NOMO-1 treated with dmso at 0.1 percent for 144 hours (cell line): ENCODE measurements around the gene ACKR4.
"Not testable (repeated sequence)": the region's sequence is repeated elsewhere in the genome, so short reads cannot be mapped to it uniquely, and the experiment has no call there.

Experiments
- DNase-seq: peaks from one replicate; lab custom pipeline; 2025; ENCODE audit not compliant: unreplicated experiment; lab: John Stamatoyannopoulos, UW

ACKR4 gene

GRCh38 chr3:132593947-132594323 lies 3.1 kb upstream of the ACKR4 start:
- no peak for DNase-seq

DNA sequence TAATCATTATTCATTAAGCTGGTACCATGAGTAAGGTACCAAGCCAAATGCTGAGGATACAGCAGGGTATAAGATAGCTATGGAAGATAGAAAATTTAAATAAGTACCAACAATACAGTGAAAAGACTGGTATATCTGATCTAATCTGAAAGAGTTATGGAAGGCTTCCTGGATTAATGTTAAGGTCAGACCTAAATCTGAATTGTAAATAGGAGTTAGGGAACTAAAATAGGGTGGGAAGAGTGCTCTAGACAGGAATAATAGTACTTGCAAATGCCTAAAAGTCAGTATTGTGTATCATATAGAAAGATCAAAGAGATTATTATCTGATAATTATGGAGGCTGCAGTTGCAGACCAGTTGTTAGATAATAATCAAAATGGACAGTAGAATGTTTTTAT lies 2.6 kb upstream of the ACKR4 start:
- DNase-seq: no peak

DNA sequence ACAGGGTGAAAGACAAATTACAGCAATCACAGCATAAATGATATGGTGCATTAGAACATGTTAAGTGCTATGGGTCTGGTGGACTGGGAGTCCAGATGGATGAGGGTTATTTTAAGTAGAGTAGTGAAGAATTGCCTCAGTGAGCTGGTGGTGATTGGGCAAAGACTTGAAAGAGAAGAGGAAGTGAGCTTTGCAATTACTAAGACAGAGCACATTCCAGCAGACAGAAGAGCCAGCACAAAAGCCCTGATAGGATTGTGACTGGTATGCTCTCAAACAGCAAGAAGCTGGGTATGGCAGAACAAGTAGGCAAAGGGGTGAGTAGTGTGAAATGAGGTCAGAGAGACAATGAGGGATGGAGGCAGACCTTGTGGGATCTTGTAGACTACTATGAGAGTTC lies 2.1 kb upstream of the ACKR4 start:
- DNase-seq: peak; percentile 74

DNA sequence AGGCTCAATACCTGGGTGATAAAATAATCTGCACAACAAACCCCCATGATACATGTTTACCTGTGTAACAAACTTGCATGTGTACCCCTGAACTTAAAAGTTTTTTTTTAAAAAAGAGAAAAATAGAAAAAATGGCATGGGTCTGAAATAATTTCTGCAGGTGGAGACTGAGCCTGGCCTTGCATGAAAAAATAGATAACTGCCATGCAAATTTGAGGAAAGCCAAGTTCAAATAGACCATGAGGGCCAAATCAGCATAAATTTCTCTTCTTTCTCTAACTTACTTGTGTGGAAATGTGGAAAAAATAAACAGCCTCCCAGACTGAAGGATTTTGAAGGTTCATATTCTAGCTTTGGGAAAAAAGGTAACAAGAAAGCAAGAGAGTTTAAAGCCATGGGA lies 744 bp upstream of the ACKR4 start:
- no peak for DNase-seq

DNA sequence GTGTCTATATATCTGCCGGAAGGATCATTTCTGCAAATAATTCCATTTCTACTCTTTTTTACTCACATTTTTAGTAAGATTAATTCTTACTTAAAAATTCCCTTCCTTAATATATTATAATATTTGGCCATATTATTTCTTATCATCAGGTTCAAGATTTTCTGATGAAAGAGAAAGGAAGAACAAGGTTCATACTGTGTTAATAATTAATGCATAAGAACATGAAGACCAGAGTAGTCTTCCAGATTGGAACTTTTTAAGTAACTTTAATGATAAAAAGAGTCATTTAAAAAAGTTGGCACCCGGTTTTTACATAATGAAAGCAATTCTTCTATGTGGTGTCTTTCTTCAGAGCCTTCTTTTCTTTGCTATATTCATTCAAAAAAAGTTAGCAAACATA lies 590 bp downstream of the ACKR4 start:
- no peak for DNase-seq

DNA sequence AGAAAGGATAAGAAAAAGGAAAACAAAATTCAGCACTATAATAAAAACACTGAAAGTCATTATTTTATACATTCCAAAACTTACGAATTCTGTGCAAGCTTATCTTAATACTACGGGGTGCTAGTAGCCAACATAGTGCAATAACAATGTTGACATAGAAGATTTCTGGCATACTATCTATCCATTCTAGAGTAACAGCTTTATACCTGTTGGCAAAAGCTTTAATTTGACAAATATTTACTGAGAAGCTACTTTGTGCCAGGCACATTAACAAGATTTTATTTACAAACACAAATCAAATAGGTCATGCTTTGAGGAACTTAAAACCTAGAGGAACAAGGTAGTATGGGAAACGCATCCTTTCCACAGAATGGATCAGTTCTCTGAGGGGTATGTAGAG lies 1.1 kb downstream of the ACKR4 start:
- no peak for DNase-seq

DNA sequence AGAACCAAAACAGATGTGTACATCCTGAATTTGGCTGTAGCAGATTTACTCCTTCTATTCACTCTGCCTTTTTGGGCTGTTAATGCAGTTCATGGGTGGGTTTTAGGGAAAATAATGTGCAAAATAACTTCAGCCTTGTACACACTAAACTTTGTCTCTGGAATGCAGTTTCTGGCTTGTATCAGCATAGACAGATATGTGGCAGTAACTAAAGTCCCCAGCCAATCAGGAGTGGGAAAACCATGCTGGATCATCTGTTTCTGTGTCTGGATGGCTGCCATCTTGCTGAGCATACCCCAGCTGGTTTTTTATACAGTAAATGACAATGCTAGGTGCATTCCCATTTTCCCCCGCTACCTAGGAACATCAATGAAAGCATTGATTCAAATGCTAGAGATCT lies 3.5 kb downstream of the ACKR4 start:
- DNase-seq: not testable (repeated sequence)

- no peak for DNase-seq
These were observed 8.3 kb downstream of the ACKR4 start for GRCh38 chr3:132605374-132605792.

DNA sequence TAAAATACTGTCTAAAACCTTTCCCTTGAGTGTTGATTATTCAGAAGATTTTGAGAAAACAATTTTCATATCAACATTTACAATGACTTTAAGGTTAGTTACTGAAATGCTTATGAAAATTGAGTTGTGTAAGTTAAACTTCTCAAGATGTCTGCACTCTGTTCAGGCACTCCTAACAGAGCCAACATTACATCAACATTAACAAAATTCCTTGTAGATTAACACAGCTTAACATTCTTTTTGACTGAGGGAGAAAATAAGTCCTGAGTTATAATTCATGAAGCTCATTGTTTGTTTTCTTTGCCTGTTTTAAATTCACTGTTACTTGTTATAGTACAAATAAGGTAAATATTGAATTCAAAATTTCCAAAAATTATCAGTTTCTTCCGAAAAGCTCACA lies 9.0 kb downstream of the ACKR4 start:
- DNase-seq: no peak

- not testable (repeated sequence) for DNase-seq
These were observed 9.6 kb downstream of the ACKR4 start for GRCh38 chr3:132606620-132607019.

GRCh38 chr3:132615301-132615700 lies 18.2 kb downstream of the ACKR4 start:
- not testable (repeated sequence) for DNase-seq

DNA sequence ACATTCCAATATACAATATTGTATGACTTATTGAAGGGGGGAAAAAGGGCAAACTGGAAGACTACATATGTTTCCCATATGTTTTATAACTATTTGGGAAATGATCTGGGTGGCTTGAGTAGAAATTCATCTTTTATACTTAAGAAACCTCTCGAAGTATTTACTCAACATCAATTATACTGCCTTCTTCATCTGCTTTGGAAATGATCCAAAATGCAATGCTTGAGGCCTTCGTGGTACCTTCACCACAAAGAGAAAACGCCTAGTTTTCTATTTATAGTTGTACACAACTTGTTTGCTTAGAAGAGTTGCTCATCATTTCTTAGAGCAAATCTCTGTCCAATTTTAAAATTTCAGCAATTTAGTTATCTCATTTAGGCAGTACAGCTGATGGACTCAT lies 18.8 kb downstream of the ACKR4 start:
- no peak for DNase-seq

DNA sequence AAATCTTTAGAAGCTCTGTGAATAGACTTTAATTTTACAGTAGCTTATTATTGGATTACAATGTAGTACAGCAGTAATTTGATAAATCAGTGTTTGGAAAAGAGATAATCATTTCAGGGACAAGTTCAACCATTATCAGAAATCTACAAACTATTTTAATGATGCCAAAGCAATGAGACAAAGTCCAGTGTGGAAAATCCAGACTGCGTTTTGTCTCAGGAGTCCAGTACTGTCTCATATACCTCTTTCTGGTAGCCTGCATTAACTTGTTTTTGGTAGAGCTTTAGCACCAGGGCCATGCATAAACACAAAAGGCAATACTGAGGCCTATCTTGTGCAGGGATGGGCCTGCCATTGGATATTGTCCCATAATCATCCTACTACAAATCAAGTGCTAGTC lies 19.7 kb downstream of the ACKR4 start:
- DNase-seq: no peak

- DNase-seq: no peak
These were observed 25.1 kb downstream of the ACKR4 start for GRCh38 chr3:132622148-132622547.

GRCh38 chr3:132622761-132623160 lies 25.7 kb downstream of the ACKR4 start:
- no peak for DNase-seq

- no peak for DNase-seq
These were observed 26.6 kb downstream of the ACKR4 start for GRCh38 chr3:132623646-132624045.

DNA sequence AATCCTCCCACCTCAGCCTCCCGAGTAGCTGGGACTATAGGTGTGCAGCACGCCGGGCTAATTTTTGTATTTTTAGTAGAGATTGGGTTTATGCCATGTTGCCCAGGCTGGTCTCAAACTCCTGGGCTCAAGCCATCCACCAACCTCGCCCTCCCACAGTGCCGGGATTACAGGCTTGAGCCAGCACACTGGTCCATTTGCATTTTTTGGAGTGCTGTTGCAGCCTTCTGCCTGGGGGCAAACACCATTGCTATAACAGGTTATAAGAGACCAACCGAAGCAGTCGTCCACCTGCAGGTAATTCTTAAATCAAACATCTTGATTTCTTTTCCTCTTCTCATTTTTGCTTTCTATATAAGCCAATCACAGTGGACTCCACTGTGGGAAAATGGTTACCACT lies 27.7 kb downstream of the ACKR4 start:
- DNase-seq: no peak

DNA sequence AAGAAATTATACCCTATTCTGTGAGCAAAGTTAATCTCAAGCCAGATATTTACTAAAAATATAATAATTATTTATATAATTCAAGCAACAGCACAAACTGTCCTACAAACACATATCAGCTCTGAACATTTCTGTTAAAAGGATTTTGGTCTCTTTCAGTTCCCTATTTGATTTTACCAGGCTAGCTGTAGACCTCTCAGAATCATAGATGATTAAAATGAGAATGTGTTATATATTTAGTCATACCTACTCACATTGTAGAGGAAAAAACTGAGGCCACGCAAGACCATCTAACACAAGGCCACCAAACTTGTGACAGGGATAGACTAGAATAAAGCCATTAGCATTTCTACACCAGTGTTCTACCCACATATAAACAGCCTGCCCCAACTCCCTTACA lies 28.5 kb downstream of the ACKR4 start:
- no peak for DNase-seq

GRCh38 chr3:132626955-132627354 lies 29.9 kb downstream of the ACKR4 start:
- no peak for DNase-seq

GRCh38 chr3:132628157-132628556 lies 31.1 kb downstream of the ACKR4 start:
- DNase-seq: no peak

DNA sequence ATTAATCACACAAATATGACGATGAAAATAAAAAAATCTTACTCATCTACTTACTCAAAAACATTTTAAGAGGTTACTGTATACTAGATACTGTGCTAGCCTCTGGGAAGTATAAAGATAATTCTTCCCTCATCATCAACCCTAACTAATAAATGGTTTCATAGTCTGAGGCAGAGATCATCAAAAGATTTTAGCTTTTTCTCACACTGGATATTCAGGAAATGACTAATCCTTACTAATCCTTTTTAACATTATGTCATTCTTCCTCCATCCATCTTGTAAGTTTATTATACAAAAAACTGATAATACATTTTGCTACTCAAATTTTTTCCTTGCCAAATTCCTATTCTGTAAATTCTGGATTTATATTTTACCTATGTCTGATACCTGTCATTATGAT lies 32.9 kb downstream of the ACKR4 start:
- no peak for DNase-seq

DNA sequence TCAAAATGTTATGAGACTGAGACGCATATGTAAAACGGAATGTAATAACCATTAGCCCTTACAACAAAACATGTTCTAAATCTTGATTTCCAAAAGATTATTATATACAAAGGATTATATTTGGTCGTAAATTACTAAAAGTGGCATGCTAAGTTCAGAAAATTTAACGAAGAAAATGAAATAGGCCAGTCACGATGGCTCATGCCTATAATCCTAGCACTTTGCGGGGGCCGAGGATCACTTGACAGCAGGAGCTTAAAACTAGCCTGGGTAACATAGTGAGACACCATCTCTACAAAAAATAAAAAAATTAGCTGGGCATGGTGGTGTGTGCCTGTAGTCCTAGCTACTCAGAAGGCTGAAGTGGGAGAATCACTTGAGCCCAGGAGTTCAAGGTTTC lies 33.5 kb downstream of the ACKR4 start:
- DNase-seq: no peak

DNA sequence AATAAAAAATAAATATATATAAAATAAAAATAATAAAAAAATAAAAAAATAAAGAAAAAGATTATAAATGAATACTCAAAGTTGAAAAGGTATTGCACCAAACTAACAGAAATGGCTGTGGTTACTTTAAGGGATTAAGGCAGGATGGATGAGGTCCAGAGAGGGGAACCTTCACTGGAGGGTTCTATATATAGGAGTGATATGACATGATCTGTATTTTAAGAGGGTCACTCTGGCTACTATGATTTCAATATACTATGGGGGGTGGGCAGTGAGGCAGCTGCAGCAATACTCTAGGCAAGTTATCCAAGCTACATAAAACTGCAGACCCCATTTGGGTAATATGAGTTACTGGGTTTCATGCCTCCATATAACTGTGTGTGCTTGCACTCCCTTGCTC lies 38.0 kb downstream of the ACKR4 start:
- no peak for DNase-seq

GRCh38 chr3:132637590-132637989 lies 40.5 kb downstream of the ACKR4 start:
- DNase-seq: no peak
